LHCN-M2 (cell line): ENCODE data around the gene ARHGEF3. TPM values are rescaled to one million over a fixed set of nuclear protein-coding genes. Genes with fewer than 3 reads are reported as not detected.
"Not testable (repeated sequence)": the region's sequence is repeated elsewhere in the genome, so short reads cannot be mapped to it uniquely, and the experiment has no call there.

Source experiments
- DNase-seq: peaks from one replicate; pipeline ENCODE4 v3.0.0-alpha.2; 2012; ENCODE audit warnings: low read depth
- total RNA-seq: library from RNA; depleted of rRNA; stranded (reverse); fragments of >200 nt; gene quantifications from 2 replicates; pipeline ENCODE4 v1.2.3, GENCODE V29; 2014

The ARHGEF3 gene
- total RNA-seq, 1 experiment from 2014 or later: 5.5 TPM

DNA sequence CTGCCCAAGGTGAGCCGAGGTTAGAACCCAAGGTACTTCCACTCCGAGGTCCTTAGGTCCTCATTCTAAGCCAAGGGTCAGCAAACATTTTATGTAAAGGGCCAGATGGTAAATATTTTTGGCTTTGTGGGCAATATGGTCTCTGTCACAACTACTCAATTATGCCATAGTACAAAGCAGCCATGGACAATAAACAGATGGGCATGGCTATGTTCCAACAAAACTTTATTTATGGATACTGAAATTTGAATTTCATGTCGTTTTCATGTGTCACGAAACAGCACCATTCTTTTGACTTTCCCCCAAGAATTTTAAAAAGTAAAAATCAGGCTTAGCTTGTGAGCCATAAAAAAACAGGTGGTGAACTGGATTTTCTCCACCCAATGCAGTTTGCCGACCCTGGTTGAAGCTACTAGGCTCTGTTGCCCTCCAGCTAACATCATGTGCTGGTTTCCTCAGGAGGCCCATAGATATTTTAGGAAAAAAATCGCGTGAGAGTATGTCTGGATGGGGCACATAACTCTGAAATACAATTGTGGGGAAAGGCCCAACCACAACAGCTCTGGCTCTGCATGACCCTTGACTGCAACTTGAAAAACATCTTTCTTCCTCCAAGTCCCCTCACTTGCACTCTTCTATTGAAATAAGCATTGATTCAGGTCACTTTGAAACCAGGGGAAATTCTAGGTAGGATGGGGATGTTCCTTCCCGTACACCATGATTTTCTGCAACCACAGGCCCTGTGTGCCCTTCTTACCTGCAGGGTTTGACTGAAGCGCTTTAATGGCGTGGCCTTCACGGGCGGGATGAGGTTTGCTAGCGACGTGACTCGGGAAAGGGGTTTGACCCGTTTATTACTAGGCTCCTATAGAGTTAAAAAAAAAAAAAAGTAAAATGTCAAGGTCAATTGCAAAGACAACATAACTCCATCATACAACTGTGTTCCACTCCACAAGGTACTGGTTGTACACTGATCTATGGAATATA lies 28.5 kb downstream of the ARHGEF3 start:
- peak; percentile 66 for DNase-seq

DNA sequence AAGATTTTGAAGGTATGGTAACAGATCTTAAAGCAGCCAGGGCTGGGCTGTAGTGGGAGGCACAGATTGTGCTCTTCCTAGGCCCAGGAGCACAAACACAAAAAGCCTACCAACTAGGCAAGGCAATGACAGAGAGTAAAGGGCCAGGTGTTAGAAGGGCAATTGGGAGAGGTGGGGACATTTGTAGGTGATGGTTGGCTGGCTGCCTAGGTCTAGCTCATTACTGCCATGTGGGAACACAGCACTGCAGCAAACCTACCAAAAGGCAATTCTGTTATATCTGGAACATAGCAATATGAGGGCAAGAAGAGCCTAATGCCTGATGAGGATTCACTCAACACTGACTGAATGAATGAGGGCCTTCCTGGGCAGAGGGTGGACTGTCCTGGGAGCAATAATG lies 30.4 kb downstream of the ARHGEF3 start:
- DNase-seq: no peak

DNA sequence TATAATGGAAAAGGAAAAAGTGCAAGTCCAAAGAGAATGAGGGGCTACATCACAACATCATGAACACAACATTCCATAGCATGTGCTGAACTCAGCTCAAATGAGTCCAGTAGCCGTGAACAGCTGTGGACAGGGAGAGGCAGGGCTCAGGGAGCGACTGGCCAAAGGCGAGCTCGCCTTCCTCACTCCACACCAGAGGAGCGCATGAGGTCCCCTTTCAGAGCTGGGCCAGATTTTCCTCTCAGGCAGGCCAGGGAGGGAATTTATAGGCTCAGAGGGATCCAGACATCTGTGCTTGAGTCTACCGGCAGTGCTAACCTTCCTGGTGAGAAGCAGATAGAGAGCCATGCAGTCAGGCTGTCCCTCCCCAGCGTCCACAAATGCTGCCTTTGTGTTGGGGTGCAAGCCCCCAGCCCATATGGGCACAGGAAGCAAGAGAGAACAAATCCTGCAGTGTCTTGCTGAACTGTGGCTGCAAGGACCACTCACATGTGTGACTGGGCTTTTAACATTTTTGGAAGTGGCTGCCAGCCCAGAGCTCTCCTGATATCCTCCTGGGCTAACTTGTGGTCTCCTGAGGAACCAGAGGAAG lies 32.5 kb downstream of the ARHGEF3 start:
- DNase-seq: no peak

DNA sequence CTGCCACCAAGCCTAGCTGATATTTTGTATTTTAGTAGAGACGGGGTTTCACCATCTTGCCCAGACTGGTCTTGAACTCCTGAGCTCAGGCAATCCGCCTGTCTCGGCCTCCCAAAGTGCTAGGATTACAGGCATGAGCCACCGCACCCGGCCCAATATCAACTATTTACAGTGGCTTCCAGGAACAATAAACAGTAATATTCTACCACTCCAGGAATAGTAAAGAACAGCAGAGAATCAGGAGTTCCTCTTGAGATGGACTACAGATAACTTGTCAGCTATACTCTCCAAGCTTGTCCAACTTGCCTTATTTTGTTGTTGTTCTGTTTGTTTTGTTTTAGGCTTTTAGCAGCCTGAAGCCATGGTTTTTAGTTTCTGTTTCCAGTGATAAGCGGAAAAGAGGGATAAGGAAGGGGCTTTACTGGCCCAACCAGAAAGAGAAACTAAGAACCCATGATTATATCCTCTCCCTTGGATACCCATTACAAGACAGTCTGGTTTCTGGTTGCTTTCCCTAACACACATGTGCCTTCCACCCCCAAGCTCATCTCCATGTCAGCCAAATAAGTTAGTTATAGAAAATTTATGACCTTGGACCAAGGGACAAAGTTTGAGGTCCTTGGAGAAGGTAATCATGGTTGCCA lies 36.7 kb downstream of the ARHGEF3 start:
- no peak for DNase-seq

DNA sequence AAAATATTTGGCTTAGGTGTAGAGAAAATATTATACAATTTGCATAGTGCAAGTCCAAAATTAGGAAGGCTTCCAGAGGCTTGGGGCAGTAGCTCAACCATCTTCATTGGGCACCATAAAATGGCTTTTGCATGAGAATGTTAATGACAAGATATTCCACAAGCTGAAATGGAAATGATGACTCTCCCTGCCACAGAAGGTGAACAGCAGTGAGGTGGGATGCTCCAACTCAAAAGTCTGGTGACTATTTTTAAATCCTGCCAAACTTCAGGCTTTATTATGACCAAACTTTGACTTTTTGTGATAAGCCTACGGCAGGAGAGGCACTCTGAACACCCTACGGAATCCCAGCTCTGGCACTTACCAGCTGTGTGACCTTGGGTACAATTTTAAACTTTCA lies 37.6 kb downstream of the ARHGEF3 start:
- no peak for DNase-seq

DNA sequence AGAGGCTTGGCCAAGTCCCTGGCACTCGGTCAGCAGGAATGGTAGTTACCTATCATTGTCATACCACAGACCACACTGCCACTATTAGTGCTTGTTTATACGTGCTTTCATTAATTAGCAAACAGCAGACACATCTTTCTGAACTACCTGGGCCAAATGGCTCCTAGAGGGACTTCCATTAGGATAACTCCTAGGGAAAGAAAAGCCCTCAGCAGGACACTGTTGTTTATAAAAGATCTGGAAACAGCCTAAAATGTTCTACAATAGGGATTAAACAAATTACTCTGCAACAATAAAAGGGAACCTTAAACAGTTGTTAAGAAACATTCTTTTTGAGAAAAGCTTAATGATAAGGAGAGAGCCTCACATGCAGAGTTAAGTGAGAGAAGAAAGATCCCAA lies 38.5 kb downstream of the ARHGEF3 start:
- DNase-seq: no peak

DNA sequence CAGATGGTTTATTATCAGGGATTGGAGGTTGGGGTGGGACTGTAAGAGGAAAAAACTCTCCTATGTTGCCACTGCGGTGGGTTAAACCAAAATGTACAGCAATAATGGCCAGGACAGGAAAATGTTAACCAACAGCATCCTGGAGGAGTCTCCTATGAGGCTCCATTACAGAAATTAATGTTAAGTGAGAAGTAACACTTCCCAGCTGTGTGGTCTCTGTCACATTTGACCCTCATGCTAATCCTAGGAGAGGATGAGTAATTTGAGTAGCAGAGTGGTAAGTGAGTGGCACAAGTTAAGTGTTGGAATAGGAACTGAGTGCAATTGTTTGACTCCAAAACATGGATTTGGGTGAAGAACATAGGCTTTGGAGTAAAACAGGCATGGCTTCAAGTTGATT lies 39.0 kb downstream of the ARHGEF3 start:
- DNase-seq: peak; percentile 17

DNA sequence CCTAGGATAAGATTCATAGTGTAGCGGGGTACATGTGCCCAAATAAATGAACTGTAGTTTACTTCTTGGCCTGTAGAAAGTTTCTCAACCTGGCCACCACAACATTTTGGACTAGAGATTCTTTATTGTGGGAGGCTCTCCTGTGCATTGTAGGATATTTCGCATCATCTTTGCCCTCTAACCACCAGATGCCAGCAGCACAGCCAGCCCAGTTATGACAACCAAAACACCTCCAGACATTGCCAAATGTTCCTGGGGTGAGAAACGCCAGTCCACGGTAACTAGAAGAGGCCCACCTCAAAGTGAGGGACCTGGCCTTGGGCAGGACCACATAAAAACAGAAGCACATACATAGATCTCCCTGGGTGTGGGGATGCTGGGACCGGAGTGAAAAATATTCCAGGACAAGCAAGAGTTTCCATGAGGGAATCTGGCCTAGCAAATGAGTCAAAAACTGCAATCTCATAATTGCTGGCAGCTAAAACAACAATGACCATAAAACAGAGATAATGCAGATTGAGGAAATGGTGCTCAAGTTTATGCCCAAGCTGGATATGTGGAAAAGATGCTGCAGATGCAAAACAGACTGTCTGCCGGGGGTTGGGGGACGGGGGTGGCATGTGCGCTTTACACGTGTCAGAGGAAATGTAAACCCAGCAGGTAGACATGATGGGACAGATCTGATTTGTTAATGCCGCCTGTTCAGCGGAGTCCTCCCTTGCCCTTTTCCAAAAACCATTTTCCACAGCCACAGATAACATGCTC lies 39.7 kb downstream of the ARHGEF3 start:
- peak; percentile 34 for DNase-seq

DNA sequence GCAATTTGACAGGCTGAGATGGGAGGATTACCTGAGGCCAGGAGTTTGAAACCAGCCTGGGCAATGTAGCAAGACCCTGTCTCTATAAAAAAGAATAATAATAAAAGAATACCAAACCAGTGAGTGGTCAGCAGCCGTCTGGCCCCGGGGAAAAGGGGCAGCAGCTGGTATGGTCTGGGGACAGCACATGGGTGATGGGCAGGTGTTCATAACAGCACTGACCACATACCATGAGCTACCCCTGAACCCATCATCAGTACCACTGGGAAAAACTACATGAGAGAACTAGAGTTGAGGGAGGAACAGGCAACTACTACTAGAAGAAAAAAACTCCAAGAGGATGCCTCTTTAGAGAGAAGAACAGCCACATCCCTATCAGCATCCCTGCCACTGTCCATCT lies 40.7 kb downstream of the ARHGEF3 start:
- DNase-seq: peak; percentile 59

DNA sequence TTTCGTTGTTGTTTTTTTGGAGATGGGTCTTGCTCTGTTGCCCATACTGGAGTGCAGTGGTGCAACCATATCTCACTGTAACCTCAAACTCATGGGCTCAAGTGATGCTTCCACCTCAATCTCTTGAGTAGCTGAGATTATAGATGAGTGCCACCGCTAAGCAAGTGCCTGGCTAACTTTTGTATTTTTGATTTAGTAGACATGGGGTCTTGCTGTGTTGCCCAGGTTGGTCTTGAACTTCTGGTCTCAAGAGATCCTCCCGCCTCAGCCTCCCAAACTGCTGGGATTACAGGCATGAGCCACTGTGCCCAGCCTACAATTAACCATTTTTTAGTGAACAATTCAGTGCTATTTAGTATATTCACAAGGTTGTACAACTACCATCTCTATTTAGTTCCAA lies 42.2 kb downstream of the ARHGEF3 start:
- no peak for DNase-seq

DNA sequence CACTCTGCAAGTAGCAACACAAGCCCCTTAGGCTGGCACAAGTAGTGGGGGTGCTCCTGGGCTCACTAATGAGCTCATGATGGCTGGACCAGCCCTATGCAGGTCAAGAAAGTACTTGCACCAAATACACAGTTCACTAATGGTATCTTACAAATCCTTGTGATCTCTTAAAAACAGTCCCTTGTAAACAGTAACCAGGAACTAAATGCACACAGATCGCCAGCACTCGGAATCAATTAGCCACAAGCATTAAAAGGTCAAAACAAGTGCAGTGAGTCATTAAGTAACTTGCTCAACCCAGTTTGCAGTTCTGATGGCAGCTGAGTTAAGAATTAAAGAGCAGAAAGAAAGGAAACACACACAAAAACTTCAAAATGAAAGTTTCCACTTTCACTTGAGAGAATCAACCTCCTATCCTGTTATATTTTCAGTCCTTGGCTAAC lies 43.2 kb downstream of the ARHGEF3 start:
- peak; percentile 86 for DNase-seq

DNA sequence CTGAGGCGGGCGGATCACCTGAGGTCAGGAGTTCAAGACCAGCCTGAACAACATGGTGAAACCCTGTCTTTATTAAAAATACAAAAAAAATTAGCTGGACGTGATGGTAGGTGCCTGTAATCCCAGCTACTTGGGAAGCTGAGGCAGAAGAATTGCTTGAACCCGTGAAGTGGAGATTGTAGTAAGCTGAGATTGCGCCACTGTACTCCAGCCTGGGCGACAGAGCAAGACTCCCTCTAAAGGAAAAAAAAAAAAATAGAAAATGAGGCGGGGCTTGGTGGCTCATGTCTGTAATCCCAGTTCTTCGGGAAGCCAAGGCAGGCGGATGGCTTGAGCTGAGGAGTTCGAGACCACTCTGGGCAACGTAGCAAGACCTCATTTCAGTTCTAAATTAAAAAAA lies 43.7 kb downstream of the ARHGEF3 start:
- not testable (repeated sequence) for DNase-seq

DNA sequence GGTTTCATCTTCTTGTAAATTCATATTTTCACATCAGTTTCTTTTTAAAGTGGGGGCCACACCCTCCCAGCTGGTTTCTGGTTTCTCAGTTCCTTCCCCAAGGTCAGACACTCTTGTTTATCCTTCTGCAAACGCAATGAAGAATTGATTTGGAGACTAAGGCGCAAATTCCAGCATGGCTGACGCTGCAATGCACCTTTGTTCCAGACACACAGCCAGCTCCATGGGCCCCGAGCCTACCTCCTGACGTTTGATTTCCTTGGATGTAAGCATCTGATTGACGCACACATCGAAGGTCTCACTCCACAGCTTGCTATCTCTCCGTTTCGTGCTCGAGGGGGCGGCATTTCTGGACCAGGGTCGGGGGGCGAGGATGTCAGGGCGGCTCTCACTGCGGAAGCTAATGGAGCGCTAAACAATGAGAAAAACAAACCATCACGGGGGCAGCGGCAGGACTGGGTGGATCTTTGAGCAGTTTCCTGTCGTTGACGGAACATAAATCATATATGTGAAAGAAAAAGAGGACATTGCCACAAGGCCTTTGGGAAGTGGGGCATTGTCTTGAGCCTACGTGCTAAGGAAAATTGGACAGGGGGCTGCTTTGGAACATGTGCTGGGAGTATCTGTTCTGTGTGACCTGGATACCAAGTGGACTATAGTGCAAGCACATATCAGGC lies 46.9 kb downstream of the ARHGEF3 start:
- no peak for DNase-seq

DNA sequence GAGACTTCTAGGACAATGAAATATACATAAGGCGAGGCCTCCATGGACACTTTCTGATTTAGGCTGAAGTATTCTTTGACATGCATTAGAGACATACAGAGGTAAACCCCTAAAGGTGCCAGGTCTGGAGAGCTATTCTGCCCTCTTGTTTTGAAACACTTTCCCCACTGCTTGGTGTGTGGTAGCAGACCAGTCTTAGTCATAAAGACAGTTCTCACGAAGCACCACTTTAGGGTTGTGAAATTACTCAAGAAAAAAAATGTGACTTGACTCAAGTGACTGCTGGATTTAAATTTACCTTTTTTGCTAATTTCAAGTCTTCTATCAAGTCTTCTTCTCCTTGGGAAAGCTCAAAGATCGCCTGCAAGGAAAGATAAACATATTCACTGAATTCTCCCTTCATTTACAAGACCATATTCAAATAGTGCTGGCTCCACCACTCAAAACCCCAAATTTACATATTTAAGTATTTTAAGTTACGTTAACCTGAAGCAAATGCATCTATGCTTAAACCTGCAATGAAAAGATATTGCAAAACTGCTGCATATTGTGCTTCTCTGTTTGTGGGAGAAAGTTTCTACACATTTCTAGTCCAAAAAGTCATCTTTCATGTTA lies 48.4 kb downstream of the ARHGEF3 start:
- no peak for DNase-seq

DNA sequence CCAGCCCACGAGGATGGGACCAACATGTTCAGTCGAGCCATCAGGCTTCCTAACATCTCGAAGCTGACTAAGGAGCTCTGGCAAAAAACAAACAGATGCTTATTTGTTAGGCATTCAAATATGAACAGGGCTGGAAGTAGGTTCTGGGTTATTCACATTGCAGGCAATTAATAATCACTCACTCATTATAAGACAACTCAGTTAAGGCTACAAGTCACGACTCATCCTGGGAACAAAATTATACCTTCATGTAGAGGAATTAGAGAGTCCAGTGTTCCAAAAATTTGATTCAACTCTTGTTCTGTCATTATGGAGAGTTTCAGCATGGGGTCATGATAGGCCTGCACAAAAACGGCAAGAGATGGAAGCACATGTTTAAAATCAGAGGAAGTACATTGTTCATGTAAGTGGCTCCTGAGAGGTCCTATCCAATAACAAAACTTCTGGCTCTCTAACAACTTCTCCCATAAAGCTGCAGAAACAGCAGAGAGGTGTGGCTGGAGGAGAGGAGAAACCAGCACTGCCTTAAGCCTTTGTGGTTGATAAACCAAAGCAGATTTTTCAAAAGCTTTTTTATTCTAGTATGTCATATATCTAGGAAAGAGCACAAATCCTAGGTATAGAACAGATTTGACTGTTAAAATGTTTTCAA lies 50.6 kb downstream of the ARHGEF3 start:
- DNase-seq: no peak

DNA sequence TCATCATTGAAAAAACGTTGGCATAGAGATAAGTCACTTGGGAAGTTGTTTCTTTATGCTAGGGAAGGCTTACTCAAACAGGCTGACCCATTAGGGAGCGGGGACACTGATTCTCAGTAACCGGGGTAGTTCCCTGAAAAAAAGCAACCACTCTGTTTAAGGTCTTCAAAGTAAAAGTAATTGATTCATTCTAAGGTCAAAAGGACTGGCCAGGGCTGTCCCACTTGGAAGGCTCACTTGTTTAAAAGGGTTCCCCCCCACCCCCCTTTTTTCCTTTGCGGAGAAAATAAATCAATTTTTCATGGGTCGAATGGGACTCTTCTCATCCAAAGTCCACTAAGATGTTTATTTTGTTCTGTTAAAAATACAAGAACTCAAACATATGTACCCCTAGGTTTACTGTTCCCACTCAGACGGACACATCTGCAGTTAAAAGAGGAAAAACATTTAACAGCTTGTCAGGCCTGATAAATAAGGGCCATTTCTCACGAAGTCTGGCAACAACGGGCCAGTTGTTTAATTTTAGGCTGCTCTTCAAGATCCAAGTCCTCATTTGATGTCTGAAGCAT lies 53.0 kb downstream of the ARHGEF3 start:
- no peak for DNase-seq

DNA sequence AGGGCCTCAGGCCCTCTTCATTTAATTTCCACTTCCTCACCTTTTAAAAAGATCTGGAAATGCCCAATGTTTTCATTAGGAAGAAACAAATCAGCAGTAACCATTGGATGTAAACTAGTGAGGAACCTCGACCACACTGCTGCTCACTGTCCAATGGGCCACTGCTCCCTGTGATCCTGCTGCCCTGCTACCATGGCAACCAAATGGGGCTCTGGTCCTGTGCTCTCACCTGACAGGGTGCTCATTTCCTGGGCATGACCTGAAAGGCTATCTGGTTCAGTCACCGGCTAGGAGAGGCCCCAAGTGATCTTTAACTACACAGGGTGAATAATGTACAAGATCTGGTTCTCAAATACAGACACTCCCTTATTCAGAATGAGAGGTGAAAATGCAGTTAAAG lies 54.6 kb downstream of the ARHGEF3 start:
- DNase-seq: no peak

DNA sequence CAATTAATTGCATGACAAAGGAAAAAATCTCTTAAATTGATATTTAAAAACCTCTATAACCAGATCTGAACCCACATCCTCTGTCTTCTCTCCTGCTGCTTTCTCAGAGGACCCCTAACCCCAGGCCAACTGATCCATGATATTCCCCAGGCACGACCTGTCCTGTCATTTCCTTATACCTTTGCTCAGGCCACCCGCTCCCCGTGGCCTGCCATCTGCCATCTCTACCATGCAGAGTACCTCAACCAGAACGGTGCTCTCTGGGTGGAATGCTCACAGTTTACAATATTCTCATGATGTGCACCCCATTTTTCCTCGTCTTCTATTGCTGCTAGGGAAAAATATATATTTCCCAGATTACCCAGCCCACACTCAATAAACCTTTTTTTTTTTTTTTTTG lies 57.7 kb downstream of the ARHGEF3 start:
- DNase-seq: no peak

DNA sequence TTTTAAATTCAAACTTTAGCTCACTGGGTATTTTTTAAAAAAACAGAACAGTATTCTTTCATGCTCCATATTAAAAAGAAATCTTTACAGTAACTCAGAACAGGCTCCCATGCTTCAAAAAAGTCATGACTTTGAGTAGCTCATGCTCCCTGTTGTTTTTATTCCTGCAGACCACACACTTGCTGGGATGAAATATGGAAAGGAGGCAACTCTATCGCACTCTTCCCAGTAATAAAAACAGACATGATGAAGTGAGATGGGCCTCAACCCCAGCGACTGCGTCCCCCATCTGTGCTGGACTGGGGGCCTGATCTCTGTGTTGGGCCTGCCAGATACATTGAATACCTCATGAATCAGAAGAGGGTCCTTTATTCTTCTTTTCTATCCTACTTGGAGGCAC lies 58.9 kb downstream of the ARHGEF3 start:
- no peak for DNase-seq

DNA sequence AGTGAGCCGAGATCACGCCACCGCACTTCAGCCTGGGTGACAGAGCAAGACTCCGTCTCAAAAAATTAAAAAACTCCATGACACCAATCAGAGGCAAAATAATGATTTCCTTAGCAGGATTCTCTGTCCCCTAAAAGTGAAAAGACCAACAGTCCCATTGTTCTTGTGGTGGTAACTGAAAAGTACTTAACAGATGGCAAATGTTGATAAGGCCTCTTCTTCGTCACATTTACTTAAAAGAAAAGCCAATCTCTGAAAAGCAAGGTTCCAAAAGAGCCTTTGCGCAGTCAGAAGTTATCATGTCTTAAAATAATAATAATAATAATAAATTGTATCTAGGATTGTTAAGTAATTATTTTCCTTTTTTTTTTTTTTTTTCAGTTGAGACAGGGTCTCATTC lies 62.7 kb downstream of the ARHGEF3 start:
- no peak for DNase-seq
